ENCODE results near the gene WFIKKN2. TPM values are rescaled to one million over a fixed set of nuclear protein-coding genes. Genes with fewer than 3 reads are reported as not detected.

WFIKKN2 gene
- total and polyA plus RNA-seq, 2 of the 8 experiments (the other 6 are each of a cell fraction or from before 2014, with no cell fraction given), result 0.07 to 0.30 TPM

GRCh38 chr17:50805486-50805885 is 29.9 kb upstream of the WFIKKN2 start:
- no peak overlapping the region for H3K4me3 ChIP-seq (ENCODE audit: extremely low read depth in 1 of 4, insufficient read depth in 2 of 4, low read depth in 3 of 4, low read length in 4 of 4)
- CTCF ChIA-PET (ENCODE audit: partially characterized antibody), result interaction anchor here (0.8 to 3.8 kb wide), 21 partner anchors 9 to 167 kb away, joined by 3 to 41 read pairs (median 5); partner anchors contain the start of gene WFIKKN2
- H2BK12ac ChIP-seq (ENCODE audit: low read depth, low read length), result no peak overlapping the region
- H4K5ac ChIP-seq (ENCODE audit: insufficient read length, low read depth, low read length), result no peak overlapping the region
- no peak overlapping the region for H3K27ac ChIP-seq (ENCODE audit: low read depth, low read length)
- H3K23ac ChIP-seq (ENCODE audit: insufficient read length), result no peak overlapping the region
- H2AK5ac ChIP-seq (ENCODE audit: low read depth, low read length), result no peak overlapping the region
- 0 out of 2 replicates have a peak overlapping the region, but pooled peaks have one; percentile 72 for H2BK20ac ChIP-seq (ENCODE audit: low read length)
- no peak overlapping the region for H3K18ac ChIP-seq (ENCODE audit: extremely low read depth, low read length)
- H4K91ac ChIP-seq (replicated peaks; ENCODE audit: insufficient read length, low read length), result peak overlapping the region; percentile 49
- no peaks in the 10 kb centered on the region for H3K36me3 ChIP-seq (ENCODE audit: control insufficient read depth in 2 of 4, insufficient read depth in 4 of 4, low read length in 3 of 4)
- H3K79me1 ChIP-seq (ENCODE audit: low read depth, low read length), result no peaks in the 10 kb centered on the region
- no peak overlapping the region for H4K8ac ChIP-seq (ENCODE audit: extremely low read depth, insufficient read depth, low read length)
- H3K4me2 ChIP-seq (ENCODE audit: insufficient read depth in 1 of 2, low read depth in 2 of 2, low read length in 2 of 2), result no peak overlapping the region
- H3K9me3 ChIP-seq (ENCODE audit: insufficient read depth in 2 of 2, low read depth in 1 of 2, low read length in 1 of 2), result no peaks in the 10 kb centered on the region
- POLR2A ChIA-PET (ENCODE audit: partially characterized antibody), result interaction anchor here (0.6 to 2.1 kb wide), 2 partner anchors 60 to 75 kb away, joined by 3 to 8 read pairs; partner anchors contain the start of gene TOB1
- H3K4me1 ChIP-seq (replicated peaks in 1 of 4; ENCODE audit: control insufficient read depth in 3 of 4, insufficient read depth in 4 of 4, low read length in 3 of 4), result no peaks in the 10 kb centered on the region
- H3K27me3 ChIP-seq (replicated peaks in 1 of 4; ENCODE audit: control insufficient read depth in 3 of 4, extremely low read depth in 1 of 4, insufficient read depth in 3 of 4, low read length in 3 of 4), result no peaks in the 10 kb centered on the region
- no peak overlapping the region for H3K9ac ChIP-seq (replicated peaks in 1 of 4; ENCODE audit: extremely low read depth in 1 of 4, low read depth in 3 of 4, low read length in 3 of 4)
- 87% methylated on average over 6 of the region's 6 CpGs; no CpG with 5 or more reads in 1 of the 2 experiments for WGBS, 2 experiments (ENCODE audit: extremely low coverage in 1 of 2, insufficient coverage in 1 of 2, insufficient read length in 1 of 2, insufficient replicate concordance in 2 of 2, low coverage in 1 of 2, low lambda C conversion rate in 2 of 2, missing lambda C conversion rate in 1 of 2)
- no peak for DNase-seq (ENCODE audit: low read depth in 1 of 2, low spot score in 2 of 2)
- H3K14ac ChIP-seq (ENCODE audit: insufficient read length), result peak overlapping the region; percentile 63
- H4K20me1 ChIP-seq (replicated peaks in 1 of 2; ENCODE audit: control insufficient read depth in 1 of 2, insufficient read depth in 2 of 2, low read length in 2 of 2), result no peaks in the 10 kb centered on the region
- H3K56ac ChIP-seq (replicated peaks; ENCODE audit: insufficient read length, low read depth, low read length), result no peak overlapping the region
- no peaks in the 10 kb centered on the region for H3K23me2 ChIP-seq (ENCODE audit: low read depth, low read length)
- H3K79me2 ChIP-seq (ENCODE audit: control insufficient read depth in 1 of 2, insufficient read depth in 2 of 2, low read length in 2 of 2), result no peaks in the 10 kb centered on the region
- H2AFZ ChIP-seq (ENCODE audit: low read length), result no peak overlapping the region
- H2BK15ac ChIP-seq (ENCODE audit: low read length), result no peak overlapping the region
- no peak for FAIRE-seq
- H3K4ac ChIP-seq (replicated peaks; ENCODE audit: insufficient read length, low read depth, low read length), result peak overlapping the region; percentile 48
- peak overlapping the region; percentile 56; the same call in 1 of the 2 replicates for H2BK5ac ChIP-seq (ENCODE audit: low read depth, low read length)
- peak overlapping the region; percentile 68 for H2BK120ac ChIP-seq (replicated peaks; ENCODE audit: low read depth, low read length)
- TF ChIP-seq NANOG (IDR thresholded peaks at IDR 0.05; ENCODE audit: insufficient read depth, low read depth, low read length, poor library complexity, severe bottlenecking), result no peak
- TF ChIP-seq SUZ12 (IDR thresholded peaks at IDR 0.05; ENCODE audit: low read length), result no peak
- TF ChIP-seq RNF2 (IDR thresholded peaks at IDR 0.05; ENCODE audit: borderline replicate concordance, low read depth, low read length, missing control alignments, poor library complexity, severe bottlenecking), result no peak
- no peak for TF ChIP-seq FOSL1 (IDR thresholded peaks at IDR 0.05; ENCODE audit: insufficient read depth, low read depth, low read length)
- TF ChIP-seq HDAC6 (IDR thresholded peaks at IDR 0.05; ENCODE audit: low read depth, low read length), result no peak
- TF ChIP-seq JUN (IDR thresholded peaks at IDR 0.05; ENCODE audit: low read depth, low read length), result no peak
- TF ChIP-seq RAD21 (IDR thresholded peaks at IDR 0.05 in 1 of 2, conservative IDR thresholded peaks at IDR 0.05 in 1 of 2; ENCODE audit: low read depth in 2 of 2, low read length in 2 of 2), result no peak
- TF ChIP-seq TBP (IDR thresholded peaks at IDR 0.05; ENCODE audit: low read depth, low read length), result no peak
- no peak for TF ChIP-seq SRF (IDR thresholded peaks at IDR 0.05; ENCODE audit: low read depth, low read length)
- no peak for TF ChIP-seq ZNF274 (IDR thresholded peaks at IDR 0.05; ENCODE audit: borderline replicate concordance, extremely low read depth, low read length)
- no peak for TF ChIP-seq ASH2L (IDR thresholded peaks at IDR 0.05; ENCODE audit: low read length)
- TF ChIP-seq SP4 (IDR thresholded peaks at IDR 0.05; ENCODE audit: low read length), result no peak
- no peak for TF ChIP-seq JUND (IDR thresholded peaks at IDR 0.05; ENCODE audit: low read length)
- no peak for TF ChIP-seq SAP30 (IDR thresholded peaks at IDR 0.05; ENCODE audit: insufficient read depth, insufficient replicate concordance, low read length)

All from H1 (cell line).